IMR-90 (cell line): Measurements from ENCODE around the gene MCM3AP.
"Not testable (repeated sequence)": the region's sequence is repeated elsewhere in the genome, so short reads cannot be mapped to it uniquely, and the experiment has no call there.

ENCODE experiments used
- BHLHE40 ChIP-seq: fragments of 150-350 bp; IDR thresholded peaks from 2 replicates; pipeline ENCODE4 v1.6.1; 2016; ENCODE audit warnings: mild to moderate bottlenecking, low read depth, low read length
- CEBPB ChIP-seq: IDR thresholded peaks from 2 replicates; pipeline ENCODE4 v1.6.1; 2012; ENCODE audit warnings: low read depth, low read length, improper control_type of control experiment
- SMC3 ChIP-seq: fragments of 150-350 bp; IDR thresholded peaks from 2 replicates; pipeline ENCODE4 v1.6.1; 2016; ENCODE audit warnings: low read depth, mild to moderate bottlenecking, antibody characterized with exemption, low read length, moderate library complexity
- TF ChIP-seq, protein P1 (sequence below): conservative IDR thresholded peaks from 2 replicates; pipeline ENCODE4 v1.5.1; 2012; ENCODE audit warnings: mild to moderate bottlenecking, low read depth, low read length, improper control_type of control experiment

DNA sequence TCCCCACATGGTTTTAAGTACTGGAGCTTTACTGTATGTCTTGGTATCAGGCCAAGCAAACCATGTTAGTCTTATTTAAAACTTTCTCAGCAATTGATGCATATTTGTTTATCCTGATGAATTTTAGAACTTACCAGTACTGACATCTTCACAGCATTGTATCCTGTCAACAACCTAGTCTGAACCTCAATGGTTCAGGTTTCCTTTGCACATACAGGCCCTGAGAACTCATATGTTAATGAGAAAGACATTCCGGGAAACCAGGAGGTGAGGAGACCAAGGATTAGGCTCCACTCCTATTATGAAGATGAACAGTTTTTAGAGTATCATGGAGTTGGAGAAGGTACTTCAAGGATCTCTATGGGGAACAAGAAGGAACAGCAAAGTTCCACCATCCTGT, 43.8 kb downstream of the MCM3AP start:
- TF ChIP-seq, protein P1, sequence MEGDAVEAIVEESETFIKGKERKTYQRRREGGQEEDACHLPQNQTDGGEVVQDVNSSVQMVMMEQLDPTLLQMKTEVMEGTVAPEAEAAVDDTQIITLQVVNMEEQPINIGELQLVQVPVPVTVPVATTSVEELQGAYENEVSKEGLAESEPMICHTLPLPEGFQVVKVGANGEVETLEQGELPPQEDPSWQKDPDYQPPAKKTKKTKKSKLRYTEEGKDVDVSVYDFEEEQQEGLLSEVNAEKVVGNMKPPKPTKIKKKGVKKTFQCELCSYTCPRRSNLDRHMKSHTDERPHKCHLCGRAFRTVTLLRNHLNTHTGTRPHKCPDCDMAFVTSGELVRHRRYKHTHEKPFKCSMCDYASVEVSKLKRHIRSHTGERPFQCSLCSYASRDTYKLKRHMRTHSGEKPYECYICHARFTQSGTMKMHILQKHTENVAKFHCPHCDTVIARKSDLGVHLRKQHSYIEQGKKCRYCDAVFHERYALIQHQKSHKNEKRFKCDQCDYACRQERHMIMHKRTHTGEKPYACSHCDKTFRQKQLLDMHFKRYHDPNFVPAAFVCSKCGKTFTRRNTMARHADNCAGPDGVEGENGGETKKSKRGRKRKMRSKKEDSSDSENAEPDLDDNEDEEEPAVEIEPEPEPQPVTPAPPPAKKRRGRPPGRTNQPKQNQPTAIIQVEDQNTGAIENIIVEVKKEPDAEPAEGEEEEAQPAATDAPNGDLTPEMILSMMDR, result not testable (repeated sequence)
- TF ChIP-seq SMC3, CEBPB, BHLHE40: not testable (repeated sequence)
